ENCODE results near the gene METTL16. TPM values are rescaled to one million over a fixed set of nuclear protein-coding genes. Genes with fewer than 3 reads are reported as not detected.

Gene METTL16
- total and polyA plus RNA-seq, 9 of the 15 experiments (the other 6 are each of a cell fraction or from before 2014, with no cell fraction given), result 12.1 to 30.5 (median 19.8) TPM

DNA sequence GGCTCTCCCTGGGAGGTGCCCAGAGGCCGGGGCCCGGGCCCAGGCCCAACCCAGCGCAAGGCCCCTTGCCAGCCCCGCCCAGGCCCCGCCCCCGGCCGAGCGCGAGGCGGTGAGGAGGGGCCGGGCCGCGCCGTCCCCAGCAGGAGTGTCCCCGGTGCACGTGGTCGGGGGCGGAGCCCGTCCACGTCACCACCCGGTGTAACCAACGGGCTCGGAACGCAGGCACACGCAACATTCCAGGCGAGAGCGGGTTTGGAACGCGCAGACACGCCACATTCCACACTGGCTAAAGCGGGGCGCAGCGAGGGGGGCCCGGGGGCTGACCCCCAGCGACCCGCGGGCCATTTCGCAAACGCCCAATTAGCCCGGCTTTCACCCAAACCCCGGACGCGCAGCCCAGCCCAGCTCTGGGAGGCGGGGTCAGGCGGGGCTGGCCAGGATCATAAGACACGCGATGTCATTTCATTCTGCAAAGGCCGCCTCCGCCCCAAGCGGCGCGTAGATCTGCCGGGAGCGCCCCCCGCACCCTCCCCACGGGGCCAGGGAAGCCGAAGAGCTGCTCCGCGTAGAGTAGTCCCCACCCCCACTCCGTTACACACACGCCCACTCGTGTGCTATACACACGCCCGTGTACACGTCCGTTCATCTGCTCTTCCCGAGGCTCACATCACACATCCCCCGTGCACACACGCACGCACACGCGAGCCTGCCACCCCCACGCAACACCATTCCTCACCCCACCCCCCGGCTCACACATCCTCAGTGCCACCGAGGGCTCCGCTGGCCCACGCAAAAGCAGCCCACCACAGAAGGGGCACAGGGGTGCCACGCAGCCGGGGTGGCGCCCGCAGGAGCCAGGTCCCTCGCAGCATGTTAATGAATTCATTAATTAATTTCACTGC lies 111.9 kb downstream of the METTL16 start (continued):
- TF ChIP-seq, protein P1, sequence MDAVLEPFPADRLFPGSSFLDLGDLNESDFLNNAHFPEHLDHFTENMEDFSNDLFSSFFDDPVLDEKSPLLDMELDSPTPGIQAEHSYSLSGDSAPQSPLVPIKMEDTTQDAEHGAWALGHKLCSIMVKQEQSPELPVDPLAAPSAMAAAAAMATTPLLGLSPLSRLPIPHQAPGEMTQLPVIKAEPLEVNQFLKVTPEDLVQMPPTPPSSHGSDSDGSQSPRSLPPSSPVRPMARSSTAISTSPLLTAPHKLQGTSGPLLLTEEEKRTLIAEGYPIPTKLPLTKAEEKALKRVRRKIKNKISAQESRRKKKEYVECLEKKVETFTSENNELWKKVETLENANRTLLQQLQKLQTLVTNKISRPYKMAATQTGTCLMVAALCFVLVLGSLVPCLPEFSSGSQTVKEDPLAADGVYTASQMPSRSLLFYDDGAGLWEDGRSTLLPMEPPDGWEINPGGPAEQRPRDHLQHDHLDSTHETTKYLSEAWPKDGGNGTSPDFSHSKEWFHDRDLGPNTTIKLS (IDR thresholded peaks at IDR 0.05; ENCODE audit: borderline replicate concordance, low read depth), result peak; percentile 72
- TF ChIP-seq, protein P2, sequence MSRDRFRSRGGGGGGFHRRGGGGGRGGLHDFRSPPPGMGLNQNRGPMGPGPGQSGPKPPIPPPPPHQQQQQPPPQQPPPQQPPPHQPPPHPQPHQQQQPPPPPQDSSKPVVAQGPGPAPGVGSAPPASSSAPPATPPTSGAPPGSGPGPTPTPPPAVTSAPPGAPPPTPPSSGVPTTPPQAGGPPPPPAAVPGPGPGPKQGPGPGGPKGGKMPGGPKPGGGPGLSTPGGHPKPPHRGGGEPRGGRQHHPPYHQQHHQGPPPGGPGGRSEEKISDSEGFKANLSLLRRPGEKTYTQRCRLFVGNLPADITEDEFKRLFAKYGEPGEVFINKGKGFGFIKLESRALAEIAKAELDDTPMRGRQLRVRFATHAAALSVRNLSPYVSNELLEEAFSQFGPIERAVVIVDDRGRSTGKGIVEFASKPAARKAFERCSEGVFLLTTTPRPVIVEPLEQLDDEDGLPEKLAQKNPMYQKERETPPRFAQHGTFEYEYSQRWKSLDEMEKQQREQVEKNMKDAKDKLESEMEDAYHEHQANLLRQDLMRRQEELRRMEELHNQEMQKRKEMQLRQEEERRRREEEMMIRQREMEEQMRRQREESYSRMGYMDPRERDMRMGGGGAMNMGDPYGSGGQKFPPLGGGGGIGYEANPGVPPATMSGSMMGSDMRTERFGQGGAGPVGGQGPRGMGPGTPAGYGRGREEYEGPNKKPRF (IDR thresholded peaks at IDR 0.05; ENCODE audit: low read depth, low read length), result no peak
- TF ChIP-seq ZNF764 (CRISPR knock-in tag; IDR thresholded peaks at IDR 0.05; ENCODE audit: low read depth) (no peak), CXXC5 (CRISPR knock-in tag; IDR thresholded peaks at IDR 0.05) (peak; percentile 85), RBFOX2 (IDR thresholded peaks at IDR 0.05; ENCODE audit: low read depth, low read length) (peak; percentile 87), FOXK1 (CRISPR knock-in tag; IDR thresholded peaks at IDR 0.05; ENCODE audit: borderline replicate concordance) (no peak), BRD4 (IDR thresholded peaks at IDR 0.05) (peak; percentile 6; the same call in 1 of the 2 replicates), EP400 (IDR thresholded peaks at IDR 0.05) (peak; percentile 80), MYNN (IDR thresholded peaks at IDR 0.05) (peak; percentile 31; the same call in 1 of the 2 replicates), MYNN (CRISPR knock-in tag; IDR thresholded peaks at IDR 0.05) (no peak), SIN3B (IDR thresholded peaks at IDR 0.05; ENCODE audit: low read depth) (peak; percentile 20; the same call in 1 of the 2 replicates), NELFE (IDR thresholded peaks at IDR 0.05; ENCODE audit: insufficient read depth, insufficient read length) (no peak), ZC3H4 (CRISPR knock-in tag; IDR thresholded peaks at IDR 0.05; ENCODE audit: borderline replicate concordance) (peak; percentile 96), MTA1 (IDR thresholded peaks at IDR 0.05; ENCODE audit: borderline replicate concordance) (peak; percentile 73), NONO (IDR thresholded peaks at IDR 0.05; ENCODE audit: low read depth in 2 of 2, low read length in 1 of 2) (0 out of 4 replicates have a peak, but pooled peaks of 1 of the 2 experiments have one; percentile 17)
- TF ChIP-seq, protein P3, sequence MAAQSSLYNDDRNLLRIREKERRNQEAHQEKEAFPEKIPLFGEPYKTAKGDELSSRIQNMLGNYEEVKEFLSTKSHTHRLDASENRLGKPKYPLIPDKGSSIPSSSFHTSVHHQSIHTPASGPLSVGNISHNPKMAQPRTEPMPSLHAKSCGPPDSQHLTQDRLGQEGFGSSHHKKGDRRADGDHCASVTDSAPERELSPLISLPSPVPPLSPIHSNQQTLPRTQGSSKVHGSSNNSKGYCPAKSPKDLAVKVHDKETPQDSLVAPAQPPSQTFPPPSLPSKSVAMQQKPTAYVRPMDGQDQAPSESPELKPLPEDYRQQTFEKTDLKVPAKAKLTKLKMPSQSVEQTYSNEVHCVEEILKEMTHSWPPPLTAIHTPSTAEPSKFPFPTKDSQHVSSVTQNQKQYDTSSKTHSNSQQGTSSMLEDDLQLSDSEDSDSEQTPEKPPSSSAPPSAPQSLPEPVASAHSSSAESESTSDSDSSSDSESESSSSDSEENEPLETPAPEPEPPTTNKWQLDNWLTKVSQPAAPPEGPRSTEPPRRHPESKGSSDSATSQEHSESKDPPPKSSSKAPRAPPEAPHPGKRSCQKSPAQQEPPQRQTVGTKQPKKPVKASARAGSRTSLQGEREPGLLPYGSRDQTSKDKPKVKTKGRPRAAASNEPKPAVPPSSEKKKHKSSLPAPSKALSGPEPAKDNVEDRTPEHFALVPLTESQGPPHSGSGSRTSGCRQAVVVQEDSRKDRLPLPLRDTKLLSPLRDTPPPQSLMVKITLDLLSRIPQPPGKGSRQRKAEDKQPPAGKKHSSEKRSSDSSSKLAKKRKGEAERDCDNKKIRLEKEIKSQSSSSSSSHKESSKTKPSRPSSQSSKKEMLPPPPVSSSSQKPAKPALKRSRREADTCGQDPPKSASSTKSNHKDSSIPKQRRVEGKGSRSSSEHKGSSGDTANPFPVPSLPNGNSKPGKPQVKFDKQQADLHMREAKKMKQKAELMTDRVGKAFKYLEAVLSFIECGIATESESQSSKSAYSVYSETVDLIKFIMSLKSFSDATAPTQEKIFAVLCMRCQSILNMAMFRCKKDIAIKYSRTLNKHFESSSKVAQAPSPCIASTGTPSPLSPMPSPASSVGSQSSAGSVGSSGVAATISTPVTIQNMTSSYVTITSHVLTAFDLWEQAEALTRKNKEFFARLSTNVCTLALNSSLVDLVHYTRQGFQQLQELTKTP (IDR thresholded peaks at IDR 0.05; ENCODE audit: low read depth in 1 of 2, partially characterized antibody in 2 of 2), result peak in 1 of 2 experiments; percentile 68
- TF ChIP-seq, protein P4, sequence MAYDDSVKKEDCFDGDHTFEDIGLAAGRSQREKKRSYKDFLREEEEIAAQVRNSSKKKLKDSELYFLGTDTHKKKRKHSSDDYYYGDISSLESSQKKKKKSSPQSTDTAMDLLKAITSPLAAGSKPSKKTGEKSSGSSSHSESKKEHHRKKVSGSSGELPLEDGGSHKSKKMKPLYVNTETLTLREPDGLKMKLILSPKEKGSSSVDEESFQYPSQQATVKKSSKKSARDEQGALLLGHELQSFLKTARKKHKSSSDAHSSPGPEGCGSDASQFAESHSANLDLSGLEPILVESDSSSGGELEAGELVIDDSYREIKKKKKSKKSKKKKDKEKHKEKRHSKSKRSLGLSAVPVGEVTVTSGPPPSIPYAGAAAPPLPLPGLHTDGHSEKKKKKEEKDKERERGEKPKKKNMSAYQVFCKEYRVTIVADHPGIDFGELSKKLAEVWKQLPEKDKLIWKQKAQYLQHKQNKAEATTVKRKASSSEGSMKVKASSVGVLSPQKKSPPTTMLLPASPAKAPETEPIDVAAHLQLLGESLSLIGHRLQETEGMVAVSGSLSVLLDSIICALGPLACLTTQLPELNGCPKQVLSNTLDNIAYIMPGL (CRISPR knock-in tag; IDR thresholded peaks at IDR 0.05), result no peak

All from K562 (cell line).